Measurements from ENCODE around the gene SMKR1. TPM values are rescaled to one million over a fixed set of nuclear protein-coding genes. Genes with fewer than 3 reads are reported as not detected.
A peak's percentile ranks its signal among the peaks of the same experiment; 100 is the strongest.

The SMKR1 gene
- total RNA-seq, 1 donor from 2014 or later = 2.8 TPM

DNA sequence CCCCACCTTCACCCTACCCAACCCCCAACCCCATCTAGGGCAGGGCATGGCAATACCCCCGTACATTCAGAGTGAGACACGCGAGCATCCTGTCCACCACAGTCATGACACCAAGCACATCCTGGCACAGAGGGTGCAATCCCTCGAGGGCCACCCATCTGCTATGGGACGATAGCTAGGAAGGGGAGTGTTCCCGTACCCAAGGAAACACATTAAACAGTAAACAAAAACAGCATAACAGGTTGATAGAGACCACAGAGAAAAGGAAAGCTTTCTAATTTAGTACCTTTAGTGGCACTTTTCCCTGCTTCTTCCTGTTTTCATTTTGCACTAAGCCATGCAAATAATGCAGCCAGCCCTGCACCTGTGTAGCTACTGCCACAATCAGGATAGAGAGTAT is 2.3 kb upstream of the SMKR1 start:
- Mint-ChIP-seq H3K4me1 (peaks cover 15% of the 10 kb centered on the region), H3K9me3 (no peaks in the 10 kb centered on the region), H3K27me3 (ENCODE audit: low read depth) (peaks cover 36% of the 10 kb centered on the region), H3K4me3 (peak overlapping the region; percentile 14), H3K27ac (no peak overlapping the region), H3K36me3 (no peaks in the 10 kb centered on the region)
- TF ChIP-seq, protein P1, sequence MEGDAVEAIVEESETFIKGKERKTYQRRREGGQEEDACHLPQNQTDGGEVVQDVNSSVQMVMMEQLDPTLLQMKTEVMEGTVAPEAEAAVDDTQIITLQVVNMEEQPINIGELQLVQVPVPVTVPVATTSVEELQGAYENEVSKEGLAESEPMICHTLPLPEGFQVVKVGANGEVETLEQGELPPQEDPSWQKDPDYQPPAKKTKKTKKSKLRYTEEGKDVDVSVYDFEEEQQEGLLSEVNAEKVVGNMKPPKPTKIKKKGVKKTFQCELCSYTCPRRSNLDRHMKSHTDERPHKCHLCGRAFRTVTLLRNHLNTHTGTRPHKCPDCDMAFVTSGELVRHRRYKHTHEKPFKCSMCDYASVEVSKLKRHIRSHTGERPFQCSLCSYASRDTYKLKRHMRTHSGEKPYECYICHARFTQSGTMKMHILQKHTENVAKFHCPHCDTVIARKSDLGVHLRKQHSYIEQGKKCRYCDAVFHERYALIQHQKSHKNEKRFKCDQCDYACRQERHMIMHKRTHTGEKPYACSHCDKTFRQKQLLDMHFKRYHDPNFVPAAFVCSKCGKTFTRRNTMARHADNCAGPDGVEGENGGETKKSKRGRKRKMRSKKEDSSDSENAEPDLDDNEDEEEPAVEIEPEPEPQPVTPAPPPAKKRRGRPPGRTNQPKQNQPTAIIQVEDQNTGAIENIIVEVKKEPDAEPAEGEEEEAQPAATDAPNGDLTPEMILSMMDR (IDR thresholded peaks at IDR 0.05; ENCODE audit: unreplicated experiment) = no peak
- no peak for DNase-seq (ENCODE audit: low spot score in 2 of 2, unreplicated experiment in 2 of 2)

DNA sequence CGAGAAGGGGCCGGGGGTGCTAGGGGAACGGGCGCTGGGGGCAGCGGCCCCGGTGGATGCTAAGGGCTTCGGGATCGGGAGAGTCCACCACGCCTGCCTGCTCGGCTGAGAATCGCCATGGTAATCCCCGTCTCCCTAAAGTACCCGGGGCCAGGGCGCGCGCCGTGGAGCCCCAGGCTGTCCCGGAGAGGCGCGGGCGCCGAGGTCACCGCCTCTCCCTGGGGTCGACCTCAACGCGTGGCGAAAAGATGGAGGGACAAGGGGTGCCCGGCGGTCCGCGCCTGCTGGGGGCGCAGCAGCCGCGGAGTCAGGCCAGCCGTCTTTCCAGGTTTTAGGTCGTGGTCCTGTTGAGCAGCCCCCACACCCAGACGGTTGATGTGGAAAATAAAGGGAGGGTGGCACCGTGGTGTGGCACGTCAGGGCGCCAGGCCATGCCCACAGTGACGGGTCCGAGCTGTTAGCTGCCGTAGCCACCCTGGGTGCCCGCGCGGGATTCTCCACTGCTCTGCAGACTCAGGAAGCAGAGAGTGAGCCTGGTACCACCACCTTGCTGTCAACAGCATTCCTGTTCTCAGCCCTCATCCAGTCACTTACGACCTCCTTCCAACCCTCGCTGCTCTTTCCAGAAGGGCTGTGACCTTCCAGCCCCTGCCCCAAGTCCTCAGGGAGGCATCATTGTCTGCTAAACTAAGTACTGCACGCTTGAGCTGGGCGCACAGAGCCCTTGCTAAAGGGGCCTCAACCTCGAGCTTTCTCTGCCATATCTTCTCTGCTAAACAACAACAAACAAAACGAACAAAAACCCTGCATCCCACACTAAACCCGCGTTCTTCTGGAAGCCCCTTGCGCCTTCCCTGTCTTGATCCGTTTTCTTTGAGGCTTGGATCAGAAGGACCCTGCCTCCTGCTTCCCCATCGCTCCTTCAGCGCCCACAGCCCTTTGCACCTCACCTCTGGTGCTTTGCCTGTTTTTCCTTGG is 666 bp downstream of the SMKR1 start:
- TF ChIP-seq, protein P1 (IDR thresholded peaks at IDR 0.05; ENCODE audit: unreplicated experiment) = no peak
- H3K4me1 Mint-ChIP-seq = peaks cover 11% of the 10 kb centered on the region
- H3K4me3 Mint-ChIP-seq = peak overlapping the region; percentile 72
- H3K9me3 Mint-ChIP-seq = no peaks in the 10 kb centered on the region
- peaks cover 40% of the 10 kb centered on the region for H3K27me3 Mint-ChIP-seq (ENCODE audit: low read depth)
- no peak for DNase-seq (ENCODE audit: low spot score in 2 of 2, unreplicated experiment in 2 of 2)
- peak overlapping the region; percentile 0 for H3K27ac Mint-ChIP-seq
- no peaks in the 10 kb centered on the region for H3K36me3 Mint-ChIP-seq

DNA sequence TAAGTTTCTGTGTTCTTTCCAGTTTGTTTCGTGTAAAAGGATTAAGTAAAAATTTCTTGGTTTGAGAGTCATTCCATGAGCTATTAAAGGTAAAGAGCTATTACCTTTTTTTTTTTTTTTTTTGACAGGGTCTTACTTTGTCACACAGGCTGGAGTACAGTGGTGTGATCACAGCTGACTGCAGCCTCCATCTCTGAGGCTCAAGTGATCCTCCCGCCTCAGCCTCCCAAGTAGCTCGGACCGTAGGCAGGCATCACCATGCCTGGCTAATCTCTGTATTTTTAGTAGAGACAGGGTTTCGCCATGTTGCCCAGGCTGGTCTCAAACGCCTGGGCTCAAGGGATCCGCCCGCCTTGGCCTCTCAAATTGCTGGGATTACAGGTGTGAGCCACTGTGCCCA is 1.4 kb downstream of the SMKR1 start:
- Mint-ChIP-seq H3K36me3 (no peaks in the 10 kb centered on the region), H3K4me1 (peaks cover 11% of the 10 kb centered on the region), H3K27me3 (ENCODE audit: low read depth) (peaks cover 40% of the 10 kb centered on the region), H3K27ac (no peak overlapping the region), H3K4me3 (peak overlapping the region; percentile 72), H3K9me3 (no peaks in the 10 kb centered on the region)
- TF ChIP-seq, protein P1 (IDR thresholded peaks at IDR 0.05; ENCODE audit: unreplicated experiment) = no peak
- no peak for DNase-seq (ENCODE audit: low spot score in 2 of 2, unreplicated experiment in 2 of 2)

DNA sequence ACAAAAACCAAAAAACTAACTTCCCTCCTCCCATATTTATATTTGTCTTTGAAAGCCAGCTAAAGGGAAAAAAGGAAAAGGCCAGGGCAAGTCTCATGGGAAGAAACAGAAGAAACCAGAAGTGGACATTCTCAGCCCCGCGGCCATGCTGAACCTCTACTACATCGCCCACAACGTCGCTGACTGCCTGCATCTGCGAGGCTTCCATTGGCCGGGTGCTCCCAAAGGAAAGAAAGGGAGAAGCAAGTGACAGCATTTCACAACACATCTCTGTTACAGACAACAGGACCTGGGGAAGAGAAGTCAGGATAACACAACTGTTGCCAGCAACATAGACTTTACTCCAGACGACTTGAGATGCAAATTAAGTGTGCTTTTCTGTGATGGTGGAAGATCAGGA is 9.9 kb downstream of the SMKR1 start:
- H3K9me3 Mint-ChIP-seq = no peaks in the 10 kb centered on the region
- no peak for DNase-seq (ENCODE audit: low spot score in 2 of 2, unreplicated experiment in 2 of 2)
- no peaks in the 10 kb centered on the region for H3K4me1 Mint-ChIP-seq
- H3K27me3 Mint-ChIP-seq (ENCODE audit: low read depth) = peaks cover 11% of the 10 kb centered on the region
- H3K27ac Mint-ChIP-seq = no peak overlapping the region
- TF ChIP-seq, protein P1 (IDR thresholded peaks at IDR 0.05; ENCODE audit: unreplicated experiment) = no peak
- no peak overlapping the region for H3K4me3 Mint-ChIP-seq
- no peaks in the 10 kb centered on the region for H3K36me3 Mint-ChIP-seq

DNA sequence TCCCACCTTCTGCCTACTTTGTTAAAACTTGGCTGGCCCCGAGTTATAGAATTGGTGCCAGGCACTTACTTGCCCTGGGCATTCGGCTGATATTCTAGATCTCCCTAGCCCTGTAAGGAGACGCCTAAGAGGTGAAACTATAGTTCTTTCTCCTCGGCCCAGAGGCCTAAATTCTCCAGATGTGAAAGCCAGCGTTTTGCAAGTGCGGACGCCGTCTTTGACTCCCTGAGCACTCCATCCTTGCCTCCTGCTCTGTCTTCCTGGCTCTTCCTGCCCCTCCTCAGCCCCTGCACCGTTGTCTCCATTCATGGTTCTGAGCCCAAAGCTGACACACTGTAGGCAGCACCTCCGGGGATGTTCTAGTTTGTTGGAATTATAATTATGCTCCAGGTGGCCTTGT is 11.2 kb downstream of the SMKR1 start:
- no peaks in the 10 kb centered on the region for H3K4me1 Mint-ChIP-seq
- DNase-seq (ENCODE audit: low spot score in 2 of 2, unreplicated experiment in 2 of 2) = no peak
- peaks cover 18% of the 10 kb centered on the region for H3K27me3 Mint-ChIP-seq (ENCODE audit: low read depth)
- H3K9me3 Mint-ChIP-seq = no peaks in the 10 kb centered on the region
- TF ChIP-seq, protein P1 (IDR thresholded peaks at IDR 0.05; ENCODE audit: unreplicated experiment) = no peak
- H3K4me3 Mint-ChIP-seq = no peak overlapping the region
- H3K36me3 Mint-ChIP-seq = no peaks in the 10 kb centered on the region
- H3K27ac Mint-ChIP-seq = no peak overlapping the region

Data from mesothelial cell of epicardium (in vitro differentiated cells).